Tibial nerve (tissue), 3 donors: ENCODE results near the gene MAMLD1.

Experiments
- POLR2A ChIP-seq, 2 donors: fragments of 450-650 bp; IDR thresholded peaks; one replicate each; pipeline ENCODE4 v1.6.1; 2017; ENCODE audit warnings: antibody characterized with exemption in 2 of 2, mild to moderate bottlenecking in 2 of 2, moderate library complexity in 2 of 2
- TF ChIP-seq, protein P1 (sequence below), 5 experiments: fragments of 200-600 bp in 3 of 5; fragments of 450-650 bp in 2 of 5; sonication (generic) in 3 of 5; IDR thresholded peaks; one replicate each; pipeline ENCODE4 v1.5.1; 2016 to 2019; ENCODE audit warnings: antibody characterized with exemption in 5 of 5, mild to moderate bottlenecking in 3 of 5, moderate library complexity in 2 of 5

DNA sequence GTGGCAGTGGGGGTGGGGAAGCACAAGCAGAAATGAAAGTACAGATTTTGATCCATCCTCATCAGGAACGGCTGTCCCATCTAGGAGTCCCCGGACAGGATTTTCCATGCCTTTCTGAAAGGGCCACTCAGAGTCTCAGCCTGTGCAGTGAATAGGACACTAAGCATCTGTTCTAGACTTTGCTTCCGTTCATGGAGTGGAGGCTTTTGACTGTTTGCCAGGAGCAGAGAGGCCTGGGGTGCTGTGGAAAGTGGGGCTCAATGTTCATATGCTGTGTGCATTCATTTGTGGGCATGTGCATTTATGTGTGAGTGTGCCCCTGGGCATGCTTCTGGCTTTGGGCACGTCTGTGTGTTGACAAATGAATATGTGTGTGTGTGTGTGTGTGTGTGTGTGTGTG, 25.6 kb upstream of the MAMLD1 start:
- TF ChIP-seq, protein P1, sequence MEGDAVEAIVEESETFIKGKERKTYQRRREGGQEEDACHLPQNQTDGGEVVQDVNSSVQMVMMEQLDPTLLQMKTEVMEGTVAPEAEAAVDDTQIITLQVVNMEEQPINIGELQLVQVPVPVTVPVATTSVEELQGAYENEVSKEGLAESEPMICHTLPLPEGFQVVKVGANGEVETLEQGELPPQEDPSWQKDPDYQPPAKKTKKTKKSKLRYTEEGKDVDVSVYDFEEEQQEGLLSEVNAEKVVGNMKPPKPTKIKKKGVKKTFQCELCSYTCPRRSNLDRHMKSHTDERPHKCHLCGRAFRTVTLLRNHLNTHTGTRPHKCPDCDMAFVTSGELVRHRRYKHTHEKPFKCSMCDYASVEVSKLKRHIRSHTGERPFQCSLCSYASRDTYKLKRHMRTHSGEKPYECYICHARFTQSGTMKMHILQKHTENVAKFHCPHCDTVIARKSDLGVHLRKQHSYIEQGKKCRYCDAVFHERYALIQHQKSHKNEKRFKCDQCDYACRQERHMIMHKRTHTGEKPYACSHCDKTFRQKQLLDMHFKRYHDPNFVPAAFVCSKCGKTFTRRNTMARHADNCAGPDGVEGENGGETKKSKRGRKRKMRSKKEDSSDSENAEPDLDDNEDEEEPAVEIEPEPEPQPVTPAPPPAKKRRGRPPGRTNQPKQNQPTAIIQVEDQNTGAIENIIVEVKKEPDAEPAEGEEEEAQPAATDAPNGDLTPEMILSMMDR (IDR thresholded peaks at IDR 0.05) = no peak
- no peak for TF ChIP-seq POLR2A (IDR thresholded peaks at IDR 0.05)
